Endothelial cell of umbilical vein (primary cell): ENCODE data around the gene BORCS6. TPM values are rescaled to one million over a fixed set of nuclear protein-coding genes. Genes with fewer than 3 reads are reported as not detected.

Experiments
- BruUV-seq: library from RNA; stranded (reverse); fragments of 400-500 nt; replicated peaks from 2 replicates; lab custom pipeline; 2021; lab: Mats Ljungman, UMichigan
- CTCF ChIA-PET: fragments of 300-600, 350-600 bp; sonication (Branson Sonifier 250); formaldehyde crosslinking; loops from one replicate; lab custom pipeline; 2021; ENCODE audit warnings: antibody characterized with exemption, inconsistent platforms; lab: Charles Lee
- POLR2A ChIA-PET: fragments of 300-600, 350-600 bp; sonication (Branson Sonifier 250); formaldehyde crosslinking; loops from one replicate; lab custom pipeline; 2021; ENCODE audit warnings: antibody characterized with exemption, inconsistent platforms; lab: Charles Lee
- DNase-seq: peaks from one replicate; pipeline ENCODE4 v3.0.0-alpha.2; 2011; ENCODE audit warnings: low read depth, low spot score
- FAIRE-seq: peaks from 2 replicates; lab custom pipeline; 2011; peaks lifted over from hg19 to GRCh38; lab: Jason Lieb, UNC
- H2AFZ ChIP-seq: 2 replicates; pipeline ENCODE4 v1.6.0; 2012; ENCODE audit warnings: low read depth, low read length, control low read depth, inconsistent platforms
- H3K27ac ChIP-seq: 2 replicates; pipeline ENCODE4 v1.5.1; 2011; ENCODE audit warnings: low read depth, mild to moderate bottlenecking, control low read depth, low read length, moderate library complexity; ENCODE audit not compliant: insufficient read depth
- H3K27me3 ChIP-seq, 2 experiments: 2 replicates each; pipeline versions ENCODE4 v1.6.0 to v1.6.1; 2011; ENCODE audit warnings: low read length in 2 of 2, mixed read lengths in 1 of 2; ENCODE audit not compliant: control insufficient read depth in 2 of 2, insufficient read depth in 2 of 2
- H3K36me3 ChIP-seq, 2 experiments: 2 replicates in 1 of 2; 3 replicates in 1 of 2; pipeline ENCODE4 v1.5.1; 2011; ENCODE audit warnings: low read length in 2 of 2, mild to moderate bottlenecking in 1 of 2, moderate library complexity in 1 of 2; ENCODE audit not compliant: control insufficient read depth in 2 of 2, insufficient read depth in 2 of 2; ENCODE audit errors: extremely low read depth in 1 of 2
- H3K4me1 ChIP-seq: 3 replicates; pipeline ENCODE4 v1.5.1; 2011; ENCODE audit warnings: mild to moderate bottlenecking, low read length; ENCODE audit not compliant: control insufficient read depth, insufficient read depth; ENCODE audit errors: extremely low read depth
- H3K4me2 ChIP-seq: 2 replicates; pipeline ENCODE4 v1.6.1; 2011; ENCODE audit warnings: low read length, control low read depth, mixed read lengths; ENCODE audit not compliant: insufficient read depth
- H3K4me3 ChIP-seq, 3 experiments: fragments of 200-600 bp in 1 of 3; sonication (generic), shearing (Covaris generic) in 1 of 3; replicated peaks in 1 of 3; 2 replicates each; pipeline ENCODE4 v1.5.1; 2011 to 2016; ENCODE audit warnings: control low read depth in 3 of 3, low read length in 3 of 3, mild to moderate bottlenecking in 2 of 3, inconsistent platforms in 1 of 3, low read depth in 1 of 3, moderate library complexity in 1 of 3; ENCODE audit not compliant: insufficient read depth in 1 of 3
- H3K79me2 ChIP-seq: 2 replicates; pipeline ENCODE4 v1.6.0; 2012; ENCODE audit warnings: low read length, inconsistent platforms; ENCODE audit not compliant: control insufficient read depth, insufficient read depth
- H3K9ac ChIP-seq: replicated peaks from 2 replicates; pipeline ENCODE3; 2011; ENCODE audit warnings: low read length, control low read depth; ENCODE audit not compliant: insufficient read depth; ENCODE audit errors: extremely low read depth
- H3K9me1 ChIP-seq: replicated peaks from 3 replicates; pipeline ENCODE4 v1.6.0; 2011; ENCODE audit warnings: mild to moderate bottlenecking, low read length; ENCODE audit not compliant: control insufficient read depth, insufficient read depth; ENCODE audit errors: extremely low read depth
- H3K9me3 ChIP-seq: replicated peaks from 2 replicates; pipeline ENCODE4 v1.5.1; 2012; ENCODE audit warnings: low read length, inconsistent platforms; ENCODE audit not compliant: control insufficient read depth, insufficient read depth
- H4K20me1 ChIP-seq: replicated peaks from 2 replicates; pipeline ENCODE3; 2011; ENCODE audit warnings: mild to moderate bottlenecking, low read length; ENCODE audit not compliant: control insufficient read depth, insufficient read depth; ENCODE audit errors: extremely low read depth
- EZH2 ChIP-seq: IDR thresholded peaks from 2 replicates; pipeline ENCODE4 v1.6.1; 2012; ENCODE audit warnings: borderline replicate concordance, low read depth, mild to moderate bottlenecking, moderate library complexity, low read length, inconsistent platforms; ENCODE audit not compliant: severe bottlenecking
- MYC ChIP-seq: IDR thresholded peaks from one replicate; pipeline ENCODE4 v1.6.1; 2011; ENCODE audit warnings: mild to moderate bottlenecking, low read depth, low read length
- dilution Hi-C: fragments of 300-500 bp; cut with MboI; formaldehyde crosslinking; loops from one replicate; pipeline ENCODE4 v1.15.0; 2019; ENCODE audit warnings: low sequenced_read_pairs; ENCODE audit not compliant: extremely low pct_ligation_motif_present
- intact Hi-C: fragments of 100-400 bp; cut with micrococcal nuclease; formaldehyde crosslinking; loops from one replicate; pipeline ENCODE4 v1.10.0; 2022
- polyA plus RNA-seq, 4 experiments: library from polyadenylated mRNA; depleted of rRNA in 3 of 4; stranded (reverse) in 3 of 4; unstranded in 1 of 4; fragments of >200 nt; gene quantifications; 2 replicates each; pipeline versions ENCODE4 v1.2.1 to v1.2.3, GENCODE V29; 2011 to 2012; ENCODE audit warnings: missing spikeins in 1 of 4
- total RNA-seq: library from RNA; stranded (reverse); gene quantifications from 2 replicates; pipeline ENCODE4 v1.2.3, GENCODE V29; 2021
- TF ChIP-seq, protein P1 (sequence below): IDR thresholded peaks from 2 replicates; pipeline ENCODE4 v1.6.1; 2011; ENCODE audit not compliant: insufficient read depth, insufficient read length

The BORCS6 gene
- total and polyA plus RNA-seq, 2 donors (not counting 3 experiments of a cell fraction or from before 2014, with no cell fraction given), result 8.0 to 9.0 TPM

DNA sequence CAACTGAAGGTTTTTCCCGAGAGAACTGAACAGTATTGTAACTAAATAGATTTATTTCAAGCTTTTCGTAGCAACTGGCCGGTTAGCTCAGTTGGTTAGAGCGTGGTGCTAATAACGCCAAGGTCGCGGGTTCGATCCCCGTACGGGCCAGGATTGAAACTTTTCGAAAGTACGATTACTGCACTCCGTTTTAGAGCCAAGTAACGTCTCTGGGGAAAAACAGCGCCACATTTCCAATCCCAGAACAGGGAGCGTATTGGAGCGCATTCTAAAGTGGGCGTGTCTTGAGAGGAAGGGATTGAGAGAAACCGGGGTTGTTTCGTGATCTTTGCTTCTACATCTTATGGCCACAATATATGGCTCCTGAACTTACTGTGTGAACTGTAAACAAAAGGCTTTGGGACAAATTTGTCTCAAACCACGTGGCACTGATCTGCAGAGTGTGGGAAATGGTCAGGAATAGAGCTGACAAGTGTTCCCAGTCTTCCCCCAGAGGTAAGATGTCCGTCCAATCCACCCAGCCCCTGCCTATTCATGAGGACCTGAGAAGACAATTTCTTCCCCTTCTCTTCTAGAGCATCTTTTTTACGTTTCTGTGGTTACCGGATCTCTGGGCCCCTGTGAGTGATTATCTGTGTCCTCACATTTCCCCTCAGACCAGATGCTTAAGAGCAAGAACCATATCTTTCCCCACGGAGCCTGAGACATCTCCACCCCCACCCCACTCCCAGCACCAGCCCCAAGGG is 2.3 kb downstream of the BORCS6 start:
- H3K4me1 ChIP-seq, result peaks cover 26% of the 10 kb centered on the region
- peak; percentile 99 for DNase-seq
- no peaks in the 10 kb centered on the region for H3K36me3 ChIP-seq
- peak overlapping the region in 2 of 3 experiments; percentile 27 to 83 for H3K4me3 ChIP-seq
- no peaks in the 10 kb centered on the region for H3K9me1 ChIP-seq
- peak overlapping the region; percentile 71 for H3K4me2 ChIP-seq
- H3K79me2 ChIP-seq, result peaks cover 8% of the 10 kb centered on the region
- ChIA-PET CTCF (interaction anchor here (0.8 to 4.3 kb wide), 5 partner anchors 14 to 113 kb away, joined by 3 to 34 read pairs (median 3); partner anchors contain the start of gene AURKB), POLR2A (interaction anchor here (0.6 to 2.7 kb wide), 4 partner anchors 14 to 497 kb away, joined by 3 to 17 read pairs (median 4); no protein-coding TSS in a partner anchor)
- H3K9me3 ChIP-seq, result no peaks in the 10 kb centered on the region
- H3K9ac ChIP-seq, result peak overlapping the region; percentile 7
- TF ChIP-seq MYC, result no peak
- TF ChIP-seq, protein P1, sequence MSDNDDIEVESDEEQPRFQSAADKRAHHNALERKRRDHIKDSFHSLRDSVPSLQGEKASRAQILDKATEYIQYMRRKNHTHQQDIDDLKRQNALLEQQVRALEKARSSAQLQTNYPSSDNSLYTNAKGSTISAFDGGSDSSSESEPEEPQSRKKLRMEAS, result peak; percentile 89
- TF ChIP-seq EZH2, result no peak
- no peaks in the 10 kb centered on the region for H4K20me1 ChIP-seq
- intact Hi-C loops, result loop anchor here (1.0 to 2.0 kb wide), 5 partner anchors 23 to 113 kb away; partner anchors contain the start of gene AURKB
- dilution Hi-C loops, result no loop called here
- H2AFZ ChIP-seq, result no peak overlapping the region
- peak; percentile 97 for FAIRE-seq
- BruUV-seq, result TSS peak; percentile 100
- peak overlapping the region; percentile 31 for H3K27ac ChIP-seq
- no peaks in the 10 kb centered on the region for H3K27me3 ChIP-seq
